Suppressor macrophage treated with lipopolysaccharide for 1 hour (primary cell): ENCODE results near the gene IQSEC1.

Experiments
- DNase-seq, 3 donors: peaks; one replicate each; pipeline ENCODE4 v3.0.0-alpha.2; 2020 to 2022

IQSEC1 gene

DNA sequence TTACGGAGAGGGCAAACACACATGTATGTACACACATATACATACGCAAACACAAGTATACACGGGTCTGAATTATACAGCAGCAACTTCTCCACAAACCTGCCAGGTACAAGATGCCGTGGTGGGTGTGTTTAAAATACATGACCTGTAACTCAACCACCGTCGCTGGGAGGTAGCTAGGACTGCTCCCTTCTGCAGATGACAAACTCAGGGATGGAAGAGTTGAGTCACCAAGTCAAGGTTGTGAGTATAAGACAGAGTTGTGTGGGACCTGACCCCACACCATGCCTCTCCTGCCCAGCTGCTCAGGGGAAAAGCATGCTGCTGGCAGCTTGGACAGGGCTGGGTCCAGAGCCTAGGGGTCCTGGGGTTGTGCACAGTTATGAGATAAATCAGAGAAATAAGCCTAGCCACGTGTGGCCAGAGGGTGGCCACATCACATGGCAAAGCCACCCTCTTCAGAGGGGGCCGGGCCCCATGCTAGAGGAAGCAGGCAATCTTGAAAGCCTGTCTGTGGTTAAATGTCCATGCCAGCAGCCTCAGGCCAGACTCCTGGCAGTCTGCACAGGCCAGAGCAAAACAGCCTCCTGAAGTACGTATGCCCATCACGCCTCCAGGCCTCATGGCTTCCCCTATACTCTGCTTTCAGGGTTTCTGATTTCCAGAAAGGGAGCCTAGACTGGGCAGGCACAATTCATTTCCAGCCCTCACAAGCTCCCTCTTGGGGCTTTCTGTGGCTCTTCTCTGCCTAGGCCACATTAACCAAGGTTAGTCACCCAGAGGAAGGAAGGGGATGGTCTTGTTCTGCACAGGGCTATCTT is 124.1 kb downstream of the IQSEC1 start:
- DNase-seq = peak; percentile 46 to 51 (median 49)

GRCh38 chr3:12948371-12948770 is 124.9 kb downstream of the IQSEC1 start:
- no peak for DNase-seq

GRCh38 chr3:12947504-12948369 is 125.5 kb downstream of the IQSEC1 start:
- peak in 1 of 3 donors; percentile 21 for DNase-seq

DNA sequence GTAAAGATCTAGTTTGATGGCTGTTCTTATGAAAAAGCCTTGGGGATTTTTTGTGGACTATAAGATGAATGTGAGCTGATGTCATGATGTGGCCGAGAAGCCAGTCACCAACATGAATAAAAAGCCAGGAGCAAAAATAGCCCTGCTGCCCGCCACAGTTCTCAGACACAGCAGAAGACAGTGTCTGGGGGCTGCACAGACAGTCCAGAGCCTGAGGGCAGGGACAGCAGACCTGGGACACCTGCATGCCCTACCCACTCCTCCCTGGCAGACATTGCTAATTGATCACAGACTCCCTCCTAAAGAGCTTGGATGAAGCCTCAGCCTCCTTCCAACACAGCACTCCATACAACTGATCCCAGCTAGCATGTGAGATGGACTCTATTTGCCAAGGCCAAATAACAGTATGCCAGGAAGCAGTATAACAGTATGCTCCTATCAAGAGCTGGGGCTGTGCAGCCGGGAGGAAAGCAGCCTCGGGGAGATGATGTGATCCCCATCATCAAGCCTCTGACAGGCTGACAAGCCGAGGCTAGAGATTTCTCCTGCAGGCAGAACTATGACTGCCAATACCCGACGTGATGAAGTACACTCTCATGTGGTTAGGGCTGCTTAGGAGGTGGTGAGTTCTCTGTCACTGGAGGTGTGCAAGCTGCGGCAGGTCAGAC is 126.4 kb downstream of the IQSEC1 start:
- DNase-seq = no peak

DNA sequence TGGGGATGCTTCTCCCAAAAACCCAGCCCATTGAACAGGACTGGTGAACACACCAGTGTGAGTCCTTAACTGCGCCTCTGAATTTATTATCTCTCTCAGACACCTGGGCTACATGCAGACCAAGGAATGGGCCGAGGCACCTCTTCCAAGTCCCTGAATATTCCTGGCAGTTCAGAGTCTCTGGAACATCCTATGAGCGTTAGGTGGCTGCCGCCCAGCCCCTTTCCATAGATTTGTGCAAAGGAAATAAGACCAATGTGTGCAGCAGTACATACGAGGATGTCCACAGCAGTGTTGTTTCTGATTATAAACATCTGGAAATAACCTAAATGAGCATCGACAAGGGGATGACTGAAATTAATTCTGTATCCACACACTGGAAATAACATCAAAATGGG is 127.0 kb downstream of the IQSEC1 start:
- no peak for DNase-seq

DNA sequence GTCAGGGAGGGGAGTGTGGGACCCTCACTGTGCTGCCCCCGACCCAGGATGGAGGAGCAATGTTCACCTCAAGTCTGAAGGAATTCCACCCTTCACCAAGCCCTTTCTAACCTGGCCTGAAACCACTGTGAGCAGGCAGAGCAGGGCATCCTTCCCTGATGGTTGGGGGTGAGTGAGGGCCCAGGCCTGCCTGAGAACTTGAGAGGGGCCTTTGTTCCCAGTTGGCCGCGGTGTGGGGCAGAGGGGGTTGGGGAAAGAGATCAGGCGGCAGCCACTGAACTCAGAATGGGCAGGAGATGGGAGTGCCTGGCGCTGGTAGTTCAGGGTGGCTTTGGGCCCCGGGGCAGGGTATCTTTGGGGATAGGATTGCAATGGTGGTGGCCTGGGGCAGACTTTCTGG is 128.4 kb downstream of the IQSEC1 start:
- DNase-seq = no peak

- no peak for DNase-seq
These were observed 128.8 kb downstream of the IQSEC1 start for GRCh38 chr3:12944413-12944812.

DNA sequence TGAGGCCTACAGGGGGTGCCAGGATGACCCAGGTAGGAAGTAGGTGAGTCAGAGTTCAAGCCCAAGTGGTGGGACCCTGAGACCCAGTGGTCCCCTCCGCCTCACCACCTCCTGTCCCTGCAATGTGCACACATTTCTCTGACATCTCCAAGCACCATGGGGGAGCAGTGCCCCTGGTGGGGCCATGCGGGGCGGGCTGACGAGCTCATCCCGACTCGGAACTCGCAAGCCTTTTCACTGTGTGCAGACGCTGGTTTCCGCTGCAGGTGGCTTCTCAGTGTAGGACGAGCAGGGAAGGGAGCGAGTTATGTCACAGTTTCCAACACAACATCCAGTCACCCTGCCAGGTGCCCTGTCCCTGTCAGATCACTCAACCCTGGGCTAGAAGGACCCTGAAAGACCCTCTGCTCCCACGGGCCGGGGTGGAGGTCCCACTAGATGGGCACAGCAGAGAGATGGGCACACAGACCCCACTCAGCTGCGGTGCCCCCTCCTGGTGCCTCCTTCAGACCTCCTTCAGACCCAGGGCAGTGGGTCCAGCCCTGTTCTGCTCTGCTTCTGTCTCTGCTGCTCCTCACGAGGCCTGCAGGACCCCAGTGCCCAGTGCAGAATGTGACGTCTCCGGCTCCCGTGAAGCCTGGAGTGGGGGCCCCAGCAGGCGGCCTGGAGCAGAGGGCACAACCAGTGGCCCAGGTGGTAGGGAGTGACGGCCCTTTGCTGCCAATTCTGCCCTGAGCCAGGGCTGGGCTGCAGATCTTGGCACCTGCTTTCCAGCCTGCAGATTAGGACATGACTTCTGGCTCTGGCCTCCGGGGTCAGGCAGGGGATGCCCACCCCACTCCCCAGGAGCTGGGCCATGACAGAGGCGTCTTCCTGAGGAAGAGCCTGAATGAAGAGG is 129.9 kb downstream of the IQSEC1 start:
- no peak for DNase-seq

DNA sequence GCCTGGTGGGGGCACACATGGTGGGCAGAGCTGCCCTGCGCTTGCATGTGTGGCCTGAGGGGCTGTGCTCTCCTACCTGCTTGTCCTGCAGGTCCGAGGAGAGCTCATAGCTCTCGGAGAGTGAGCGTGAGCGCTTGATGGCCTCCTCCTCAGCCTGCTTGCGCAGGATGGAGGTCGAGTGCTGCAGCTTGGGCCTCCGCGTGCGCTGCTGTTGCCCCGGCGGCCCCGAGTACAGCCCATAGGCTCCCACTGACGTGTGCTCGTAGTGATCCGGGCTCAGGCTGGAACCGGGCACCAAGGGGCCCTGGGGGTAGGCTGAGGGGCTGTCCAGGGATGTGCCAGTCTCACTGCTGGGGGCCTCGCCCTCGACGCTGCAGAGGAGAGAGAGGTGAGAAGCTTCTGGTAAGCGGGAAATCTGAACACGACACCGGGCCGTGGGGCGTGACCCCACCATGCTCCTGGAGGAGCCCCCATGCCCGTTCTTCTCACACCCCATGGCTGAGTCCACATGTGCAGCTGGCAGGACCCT is 131.7 kb downstream of the IQSEC1 start:
- DNase-seq = no peak

GRCh38 chr3:12940854-12941253 is 132.4 kb downstream of the IQSEC1 start:
- DNase-seq = no peak

DNA sequence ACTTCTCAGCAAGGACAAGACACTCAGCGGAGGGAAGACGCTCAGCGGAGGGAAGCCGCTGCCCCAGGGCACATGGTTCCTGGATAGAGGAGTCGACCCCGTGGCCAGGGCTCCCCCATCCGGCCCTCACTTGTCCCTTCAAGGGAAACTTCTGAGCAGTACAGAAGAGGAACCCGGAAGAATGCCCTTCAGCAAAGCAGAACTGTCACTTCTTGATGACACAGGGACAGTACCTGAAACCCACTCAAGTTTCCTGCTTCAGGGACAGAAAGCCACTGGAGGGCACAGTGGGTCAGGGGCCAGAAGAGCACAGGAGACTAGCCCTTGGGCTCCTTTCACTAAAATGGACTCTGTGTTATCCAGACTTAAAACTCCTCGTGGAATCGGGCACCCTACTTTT is 134.1 kb downstream of the IQSEC1 start:
- DNase-seq = no peak

DNA sequence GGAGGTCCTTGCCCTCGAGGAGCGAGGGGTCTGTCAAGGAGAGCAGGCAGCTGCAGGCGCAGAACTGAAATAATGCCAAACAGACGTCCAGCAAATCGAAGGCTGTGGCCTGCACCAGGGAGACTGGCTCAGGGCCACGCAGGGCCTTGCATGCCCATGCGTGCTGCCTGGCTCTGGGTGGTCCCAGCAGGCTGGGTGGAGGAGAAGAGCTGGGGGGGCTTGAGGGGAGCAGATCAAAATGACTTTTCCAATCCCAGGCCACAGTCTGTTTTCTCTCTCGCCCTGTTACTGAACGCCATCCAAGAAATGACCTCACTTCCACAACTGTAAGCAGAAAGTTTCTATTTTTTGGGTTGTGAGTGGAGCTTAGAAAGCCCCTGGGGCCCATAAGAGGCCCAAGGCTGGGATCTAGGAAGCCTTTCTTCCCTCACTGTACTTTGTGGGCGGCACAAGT is 134.9 kb downstream of the IQSEC1 start:
- DNase-seq = no peak

DNA sequence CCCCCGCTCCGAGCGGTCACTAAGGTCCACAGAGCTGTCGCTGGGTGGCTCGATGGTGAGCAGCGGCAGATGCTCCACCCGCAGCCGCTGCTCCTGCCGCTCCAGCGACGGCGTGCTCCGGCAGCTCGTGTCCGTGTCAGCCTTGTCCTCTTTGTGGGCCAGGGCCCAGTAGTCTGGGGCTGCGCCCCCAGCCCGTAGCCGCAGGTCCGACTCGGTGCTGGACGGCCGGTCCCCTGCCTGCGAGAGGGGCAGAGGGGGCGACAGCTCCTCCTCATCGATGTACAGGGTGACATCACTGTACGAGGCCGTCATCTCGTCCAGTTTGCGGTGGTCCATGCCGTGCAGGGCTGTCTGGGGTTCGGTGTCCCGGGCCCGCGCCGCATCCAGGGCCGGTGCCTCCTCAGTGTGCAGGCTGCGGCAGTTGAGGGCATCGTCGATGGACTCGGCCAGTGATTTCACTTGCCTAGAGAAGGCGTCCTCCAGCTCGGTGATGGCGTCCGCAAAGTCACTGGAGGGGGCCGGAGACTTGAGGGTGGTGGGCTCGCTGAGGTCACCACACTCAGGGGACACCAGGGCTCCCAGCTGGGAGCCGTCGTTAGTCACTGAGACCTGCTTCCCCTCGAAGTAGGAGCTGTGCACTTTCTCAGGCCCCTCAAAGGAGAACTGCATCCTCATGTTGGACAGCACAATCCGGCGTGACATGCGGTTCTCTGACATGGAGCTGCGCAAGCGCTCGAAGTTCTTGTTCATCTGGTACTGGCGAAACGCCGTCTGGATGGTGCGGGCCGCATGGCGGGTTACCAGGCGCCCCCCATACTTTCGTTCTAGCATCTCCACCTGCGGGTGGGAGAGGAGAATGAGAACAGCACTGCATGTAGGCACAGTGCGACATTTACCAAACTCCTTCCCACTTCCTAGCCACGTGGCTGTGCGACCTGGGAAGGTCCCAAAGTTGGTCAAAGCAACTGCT is 137.1 kb downstream of the IQSEC1 start:
- DNase-seq = no peak

DNA sequence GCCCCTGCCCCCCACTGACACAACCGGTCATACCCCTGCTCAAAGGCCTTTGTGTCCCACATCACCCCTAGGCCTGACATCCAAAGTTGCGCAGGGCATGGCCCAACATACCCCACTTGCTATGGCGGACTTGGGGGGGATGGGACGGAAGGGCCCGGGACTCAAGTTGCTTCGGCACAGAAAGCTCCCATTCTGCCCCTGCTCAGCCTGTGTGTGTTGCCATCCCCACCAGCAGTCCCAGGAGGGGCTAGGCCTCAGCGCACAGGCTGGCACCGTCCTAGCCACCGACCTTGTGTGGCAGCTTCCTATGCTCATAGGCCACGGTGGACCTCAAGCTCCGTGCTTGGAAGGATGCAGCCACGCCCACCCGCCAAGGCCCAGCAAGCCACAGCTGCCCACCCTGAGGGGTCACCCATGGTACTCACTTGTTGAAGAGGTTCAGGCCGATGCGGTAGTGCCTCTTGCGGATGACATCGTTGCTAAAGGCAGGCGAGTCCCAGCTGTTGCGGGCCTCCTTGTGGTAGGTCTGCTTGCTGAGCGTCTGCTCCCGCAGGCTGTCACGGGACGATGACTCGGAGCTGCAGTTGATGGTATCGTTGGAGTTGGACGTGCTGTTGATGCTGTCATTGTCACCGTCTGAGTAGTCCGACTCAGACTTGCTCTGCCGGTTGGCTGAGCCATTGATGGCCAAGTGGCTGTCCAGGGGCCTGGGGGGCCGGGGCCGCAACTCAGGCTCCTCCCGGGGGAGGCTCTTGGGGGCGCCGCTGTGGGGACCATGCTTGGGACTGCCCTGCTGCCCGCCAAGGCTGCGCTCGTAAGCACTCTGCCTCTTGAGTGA is 138.0 kb downstream of the IQSEC1 start:
- DNase-seq = peak in 2 of 3 donors; percentile 26 to 31

DNA sequence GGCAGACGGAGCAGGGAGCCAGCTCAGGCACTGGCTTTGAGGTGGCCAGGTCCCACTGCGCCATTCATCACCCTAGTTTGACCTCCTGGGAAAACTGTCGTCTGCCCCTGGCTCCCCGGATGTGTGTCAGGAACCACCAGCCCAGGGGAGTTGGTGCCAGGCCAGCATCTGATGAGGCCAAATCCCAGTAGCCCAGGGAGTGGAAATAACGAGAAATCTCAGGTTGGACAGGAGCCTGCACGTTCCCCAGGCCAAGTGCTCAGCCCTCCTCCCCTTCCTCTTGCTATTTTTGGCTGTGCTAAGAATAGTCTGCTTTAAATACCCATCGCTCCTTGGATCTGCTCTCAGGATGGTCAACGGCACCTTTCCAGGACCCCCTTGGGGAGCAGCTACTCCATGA is 138.8 kb downstream of the IQSEC1 start:
- no peak for DNase-seq

DNA sequence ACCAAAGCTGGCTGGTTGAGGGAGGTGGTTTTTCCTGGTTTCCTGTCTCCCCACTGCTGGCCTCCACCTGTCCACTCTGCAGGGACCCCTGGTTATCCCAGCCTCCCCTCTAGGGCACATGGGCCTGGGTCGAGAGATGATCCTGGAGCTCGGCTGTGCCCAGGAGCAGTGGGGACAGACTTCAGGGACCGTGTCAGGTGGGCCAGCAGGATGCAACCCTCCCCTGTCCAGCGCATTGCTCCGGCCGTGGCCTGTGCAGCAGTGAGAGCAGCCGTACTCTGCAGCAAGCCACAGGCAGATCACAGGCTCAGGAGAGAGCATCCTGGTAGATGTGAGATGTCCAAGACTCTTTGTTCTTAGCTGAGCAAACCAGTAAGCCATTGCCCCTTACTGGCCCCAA is 139.3 kb downstream of the IQSEC1 start:
- no peak for DNase-seq

DNA sequence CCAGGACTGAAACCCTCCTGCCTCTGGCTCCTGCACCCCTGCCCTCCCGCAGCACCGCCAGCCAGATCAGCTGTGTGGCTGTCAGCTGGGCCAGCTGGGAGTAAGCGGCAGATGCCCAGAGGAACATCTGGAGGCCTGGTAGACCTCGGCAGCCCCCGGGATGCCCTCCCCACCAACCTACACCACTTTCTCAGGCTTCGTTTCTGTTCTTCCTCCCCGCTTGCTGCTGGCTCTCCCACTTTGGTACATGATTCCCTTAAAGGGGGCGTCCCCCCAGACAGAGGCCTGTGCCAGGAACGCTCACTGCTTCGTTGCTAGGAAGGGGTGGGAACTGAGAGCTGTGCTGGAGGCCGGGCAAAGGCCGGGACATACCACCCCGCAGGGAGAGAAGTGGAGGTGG is 140.5 kb downstream of the IQSEC1 start:
- no peak for DNase-seq

DNA sequence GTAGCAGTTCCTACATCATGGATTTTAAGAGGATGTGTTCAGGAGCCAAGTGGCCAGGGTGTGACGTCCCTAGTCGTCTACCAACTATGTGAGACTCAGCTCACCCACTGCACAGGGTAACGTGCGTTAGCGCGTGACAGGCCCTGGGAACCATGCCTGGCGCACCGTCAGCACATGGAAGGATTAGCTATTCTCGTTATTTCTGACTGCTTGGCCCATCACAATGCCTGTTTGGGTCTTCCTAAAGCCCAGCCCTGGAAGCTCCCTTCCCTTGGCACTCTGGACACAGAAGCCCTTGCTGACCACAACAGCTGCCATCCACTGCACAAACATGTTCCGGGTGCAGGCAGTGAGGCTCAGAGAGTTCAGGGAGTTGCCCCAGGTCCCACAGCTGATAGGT is 140.9 kb downstream of the IQSEC1 start:
- DNase-seq = no peak

DNA sequence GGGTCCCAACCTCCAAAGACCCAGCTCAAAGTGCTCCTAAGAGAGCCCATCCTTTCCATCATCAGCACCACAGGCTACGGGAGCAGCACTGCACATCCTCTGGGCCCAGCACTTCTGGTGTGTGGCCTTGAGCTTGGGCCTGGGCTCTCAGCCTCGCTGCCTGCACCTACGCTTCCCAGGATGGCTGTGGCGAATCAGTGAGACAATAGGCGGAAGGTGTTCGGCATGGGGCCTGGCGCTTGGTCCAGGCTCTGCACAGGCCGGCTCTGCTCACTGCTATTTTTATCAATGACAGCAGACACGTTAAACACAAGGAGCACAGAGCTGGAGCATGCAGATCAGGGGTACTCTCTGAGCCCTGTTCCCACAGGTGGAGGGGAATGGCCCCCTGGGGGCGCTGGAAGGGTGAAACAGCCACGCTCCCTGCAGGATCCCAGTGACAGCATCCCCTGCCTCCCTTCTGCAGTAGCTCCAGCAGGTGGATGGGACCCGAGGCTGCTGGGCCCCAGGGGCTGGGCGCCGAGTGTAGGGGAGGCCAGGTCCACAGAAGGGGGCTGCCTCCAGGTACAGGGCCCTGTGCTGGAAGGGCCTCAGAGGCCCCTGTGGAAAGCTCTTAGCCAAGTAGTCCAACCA is 141.8 kb downstream of the IQSEC1 start:
- no peak for DNase-seq
